ENCODE data around the gene TCAP.
"Not testable (repeated sequence)": the region's sequence is repeated elsewhere in the genome, so short reads cannot be mapped to it uniquely, and the experiment has no call there.

TCAP gene

GRCh38 chr17:39706921-39707337 lies 41.8 kb downstream of the TCAP start:
- no peak for DNase-seq

DNA sequence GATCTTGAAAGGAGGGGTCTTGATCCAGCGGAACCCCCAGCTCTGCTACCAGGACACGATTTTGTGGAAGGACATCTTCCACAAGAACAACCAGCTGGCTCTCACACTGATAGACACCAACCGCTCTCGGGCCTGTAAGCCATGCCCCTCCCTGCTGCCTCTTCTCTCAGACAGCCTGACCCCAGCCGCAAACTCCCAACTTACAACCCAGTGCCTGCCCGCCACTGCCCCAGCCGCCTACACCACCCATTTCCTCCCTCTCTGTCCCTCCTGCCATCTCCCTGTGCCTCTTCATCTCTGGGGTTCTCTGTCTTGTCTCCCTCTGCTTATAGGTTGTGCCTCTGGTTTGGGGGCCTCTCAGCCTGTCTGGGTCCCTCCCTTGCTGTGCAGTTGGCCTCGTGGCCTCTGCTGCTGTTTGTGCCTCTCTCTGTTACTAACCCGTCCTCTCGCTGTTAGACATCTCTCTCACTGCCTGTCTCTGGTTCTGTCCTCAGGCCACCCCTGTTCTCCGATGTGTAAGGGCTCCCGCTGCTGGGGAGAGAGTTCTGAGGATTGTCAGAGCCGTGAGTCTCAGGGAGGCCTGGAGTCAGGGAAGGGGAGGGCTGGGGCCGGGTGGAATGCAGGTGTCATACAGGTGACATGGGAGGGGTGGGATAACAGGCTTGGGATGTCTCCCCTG lies 44.3 kb downstream of the TCAP start:
- no peak for DNase-seq

- no peak for DNase-seq
Measured at GRCh38 chr17:39709998-39710964, 45.1 kb downstream of the TCAP start.

- DNase-seq, result not testable (repeated sequence)
Measured at GRCh38 chr17:39711071-39711470, 45.9 kb downstream of the TCAP start.

GRCh38 chr17:39711851-39712250 lies 46.7 kb downstream of the TCAP start:
- DNase-seq, result no peak

DNA sequence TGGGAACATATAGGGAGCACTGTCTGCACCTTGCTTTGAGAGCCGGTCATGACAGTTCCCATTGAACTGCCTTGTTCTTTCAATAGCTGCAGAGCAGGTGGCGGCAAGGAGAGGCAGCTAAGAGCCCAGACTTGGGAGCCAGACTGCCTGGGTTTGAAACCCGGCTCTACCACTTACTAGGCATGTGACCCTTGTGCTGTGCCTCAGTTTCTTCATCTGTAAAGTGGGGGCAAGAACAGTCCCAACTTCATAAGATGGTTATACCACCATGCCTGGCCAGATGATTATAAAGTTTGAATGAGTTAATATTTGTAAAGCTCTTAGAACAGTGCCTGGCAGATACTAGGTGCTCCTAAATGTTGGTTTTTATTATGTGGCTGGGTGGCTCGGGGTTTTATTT lies 49.1 kb downstream of the TCAP start:
- DNase-seq, result no peak

DNA sequence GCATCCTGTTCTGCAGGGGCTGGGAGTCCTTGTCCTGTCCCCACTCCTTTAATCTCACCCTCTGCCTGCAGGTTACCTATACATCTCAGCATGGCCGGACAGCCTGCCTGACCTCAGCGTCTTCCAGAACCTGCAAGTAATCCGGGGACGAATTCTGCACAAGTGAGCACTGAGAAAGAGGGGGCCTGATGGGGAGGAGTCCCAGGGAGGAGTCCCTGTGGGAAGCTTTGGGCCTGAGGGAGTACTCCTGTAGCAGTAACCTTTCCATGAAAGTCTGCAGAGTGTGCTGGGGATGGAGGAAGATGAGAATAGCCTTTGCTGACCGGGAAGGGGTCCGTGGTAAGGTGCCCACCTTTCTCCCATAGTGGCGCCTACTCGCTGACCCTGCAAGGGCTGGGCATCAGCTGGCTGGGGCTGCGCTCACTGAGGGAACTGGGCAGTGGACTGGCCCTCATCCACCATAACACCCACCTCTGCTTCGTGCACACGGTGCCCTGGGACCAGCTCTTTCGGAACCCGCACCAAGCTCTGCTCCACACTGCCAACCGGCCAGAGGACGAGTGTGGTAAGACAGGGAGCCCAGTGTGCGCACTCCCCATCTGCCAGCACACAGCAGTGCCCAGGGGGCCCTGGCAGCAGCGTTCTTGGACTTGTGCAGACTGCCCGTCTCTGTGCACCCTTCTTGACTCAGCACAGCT lies 50.4 kb downstream of the TCAP start:
- DNase-seq, result no peak
